NT2/D1 (cell line): Measurements from ENCODE around the gene FZR1.
A peak's percentile ranks its signal among the peaks of the same experiment; 100 is the strongest.

ENCODE experiments used
- DNase-seq: peaks from one replicate; pipeline ENCODE4 v3.0.0-alpha.2; 2011; ENCODE audit warnings: low read depth, low spot score
- H3K27me3 ChIP-seq: 2 replicates; pipeline ENCODE4 v1.6.0; 2011; ENCODE audit warnings: mild to moderate bottlenecking; ENCODE audit not compliant: insufficient read length, insufficient read depth
- H3K36me3 ChIP-seq: 2 replicates; pipeline ENCODE4 v1.6.1; 2011; ENCODE audit warnings: mild to moderate bottlenecking, low read length, mixed read lengths; ENCODE audit not compliant: insufficient read depth, insufficient read length
- H3K4me1 ChIP-seq: 2 replicates; pipeline ENCODE4 v1.5.1; 2011; ENCODE audit not compliant: insufficient read depth, insufficient read length
- H3K4me3 ChIP-seq: 2 replicates; pipeline ENCODE4 v1.5.1; 2011; ENCODE audit warnings: low read depth; ENCODE audit not compliant: insufficient read length
- H3K9ac ChIP-seq: 2 replicates; pipeline ENCODE4 v1.6.0; 2011; ENCODE audit warnings: low read depth; ENCODE audit not compliant: insufficient read length
- H3K9me3 ChIP-seq: 2 replicates; pipeline ENCODE4 v1.5.1; 2011; ENCODE audit warnings: mild to moderate bottlenecking, low read length; ENCODE audit not compliant: insufficient read depth
- SUZ12 ChIP-seq: IDR thresholded peaks from 2 replicates; pipeline ENCODE4 v1.6.1; 2011; ENCODE audit not compliant: insufficient read length, insufficient read depth; ENCODE audit errors: extremely low read depth
- YY1 ChIP-seq: IDR thresholded peaks from 2 replicates; pipeline ENCODE4 v1.6.1; 2011; ENCODE audit not compliant: insufficient read length, insufficient read depth
- ZNF274 ChIP-seq: IDR thresholded peaks from 2 replicates; pipeline ENCODE4 v1.6.1; 2011; ENCODE audit warnings: mild to moderate bottlenecking, low read depth, low read length

The FZR1 gene

GRCh38 chr19:3508771-3509535 is 2.8 kb downstream of the FZR1 start:
- Histone ChIP-seq H3K4me3 (no peak overlapping the region), H3K27me3 (no peaks in the 10 kb centered on the region), H3K9me3 (no peaks in the 10 kb centered on the region), H3K36me3 (peaks cover 58% of the 10 kb centered on the region), H3K4me1 (peaks cover 27% of the 10 kb centered on the region), H3K9ac (peak overlapping the region; percentile 46)
- no peak for TF ChIP-seq SUZ12
- TF ChIP-seq ZNF274 = no peak
- TF ChIP-seq YY1 = no peak
- no peak for DNase-seq

GRCh38 chr19:3509566-3509989 is 3.5 kb downstream of the FZR1 start:
- peaks cover 64% of the 10 kb centered on the region for H3K36me3 ChIP-seq
- H3K9me3 ChIP-seq = no peaks in the 10 kb centered on the region
- H3K9ac ChIP-seq = peak overlapping the region; percentile 44
- no peak for DNase-seq
- H3K27me3 ChIP-seq = no peaks in the 10 kb centered on the region
- no peak overlapping the region for H3K4me3 ChIP-seq
- TF ChIP-seq SUZ12 = no peak
- TF ChIP-seq ZNF274 = no peak
- TF ChIP-seq YY1 = no peak
- peaks cover 27% of the 10 kb centered on the region for H3K4me1 ChIP-seq

GRCh38 chr19:3510727-3511126 is 4.6 kb downstream of the FZR1 start:
- no peaks in the 10 kb centered on the region for H3K9me3 ChIP-seq
- peaks cover 70% of the 10 kb centered on the region for H3K36me3 ChIP-seq
- H3K4me1 ChIP-seq = peaks cover 32% of the 10 kb centered on the region
- no peak overlapping the region for H3K4me3 ChIP-seq
- TF ChIP-seq ZNF274 (no peak), SUZ12 (no peak), YY1 (no peak)
- no peak for DNase-seq
- no peaks in the 10 kb centered on the region for H3K27me3 ChIP-seq
- H3K9ac ChIP-seq = peak overlapping the region; percentile 10

GRCh38 chr19:3511506-3512251 is 5.6 kb downstream of the FZR1 start:
- Histone ChIP-seq H3K9ac (peak overlapping the region; percentile 10), H3K4me3 (no peak overlapping the region), H3K4me1 (peaks cover 40% of the 10 kb centered on the region), H3K9me3 (no peaks in the 10 kb centered on the region), H3K36me3 (peaks cover 80% of the 10 kb centered on the region), H3K27me3 (no peaks in the 10 kb centered on the region)
- TF ChIP-seq SUZ12 (no peak), YY1 (no peak), ZNF274 (no peak)
- DNase-seq = no peak

GRCh38 chr19:3512562-3513228 is 6.6 kb downstream of the FZR1 start:
- H3K36me3 ChIP-seq = peaks cover 84% of the 10 kb centered on the region
- TF ChIP-seq SUZ12 = no peak
- TF ChIP-seq ZNF274 = no peak
- no peak for TF ChIP-seq YY1
- H3K9me3 ChIP-seq = no peaks in the 10 kb centered on the region
- DNase-seq = no peak
- peaks cover 44% of the 10 kb centered on the region for H3K4me1 ChIP-seq
- peak overlapping the region; percentile 24 for H3K9ac ChIP-seq
- H3K4me3 ChIP-seq = no peak overlapping the region
- H3K27me3 ChIP-seq = no peaks in the 10 kb centered on the region

- TF ChIP-seq ZNF274 (no peak), YY1 (no peak), SUZ12 (no peak)
- Histone ChIP-seq H3K9ac (no peak overlapping the region), H3K27me3 (no peaks in the 10 kb centered on the region), H3K4me1 (peaks cover 45% of the 10 kb centered on the region), H3K36me3 (peaks cover 80% of the 10 kb centered on the region), H3K9me3 (no peaks in the 10 kb centered on the region), H3K4me3 (no peak overlapping the region)
- no peak for DNase-seq
Observed at GRCh38 chr19:3513229-3514140, 7.4 kb downstream of the FZR1 start.
